UCSD-AML1 (cell line): ENCODE data around the gene P3H4.
"Not testable (repeated sequence)": the region's sequence is repeated elsewhere in the genome, so short reads cannot be mapped to it uniquely, and the experiment has no call there.

Experiments
- DNase-seq: peaks from one replicate; lab custom pipeline; 2025; ENCODE audit not compliant: unreplicated experiment; lab: John Stamatoyannopoulos, UW

P3H4 gene

GRCh38 chr17:41794540-41794975 is 17.2 kb downstream of the P3H4 start:
- DNase-seq, result no peak

DNA sequence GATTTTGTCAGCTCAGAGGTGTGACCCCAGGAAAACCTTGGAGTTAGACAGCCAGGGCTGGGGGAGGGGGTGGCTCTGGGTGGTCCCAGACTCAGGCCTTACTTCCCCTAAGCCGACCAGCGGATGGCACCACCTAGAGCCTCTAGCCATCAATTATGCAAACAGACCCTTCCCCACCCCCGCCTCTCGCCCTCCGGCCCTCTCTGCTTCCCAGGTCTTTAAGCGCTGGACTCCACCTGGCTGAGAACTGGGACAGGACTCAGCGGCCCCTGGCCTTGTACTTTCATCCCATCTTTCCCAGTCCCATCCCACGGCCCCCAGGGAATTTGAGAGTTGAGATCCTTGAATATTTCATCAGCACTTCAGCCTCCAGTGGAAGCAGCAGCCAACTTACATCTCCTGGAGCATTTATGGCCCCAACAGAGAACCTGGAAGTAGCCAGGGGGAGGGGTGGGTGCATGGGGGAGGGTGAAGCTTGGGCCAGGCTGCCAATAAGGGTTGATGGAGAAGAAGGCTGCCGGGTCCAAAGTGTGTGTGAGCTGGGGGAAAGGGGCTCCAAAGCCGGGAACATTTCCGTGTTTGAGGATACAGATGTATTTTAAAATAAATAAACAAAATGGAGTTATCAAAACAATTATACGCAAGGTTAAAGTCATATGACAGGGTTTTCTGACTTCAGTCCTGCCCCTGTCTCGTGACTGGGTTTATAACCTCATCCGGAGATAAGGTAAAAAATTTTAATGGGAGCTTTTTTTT is 17.8 kb downstream of the P3H4 start:
- no peak for DNase-seq

DNA sequence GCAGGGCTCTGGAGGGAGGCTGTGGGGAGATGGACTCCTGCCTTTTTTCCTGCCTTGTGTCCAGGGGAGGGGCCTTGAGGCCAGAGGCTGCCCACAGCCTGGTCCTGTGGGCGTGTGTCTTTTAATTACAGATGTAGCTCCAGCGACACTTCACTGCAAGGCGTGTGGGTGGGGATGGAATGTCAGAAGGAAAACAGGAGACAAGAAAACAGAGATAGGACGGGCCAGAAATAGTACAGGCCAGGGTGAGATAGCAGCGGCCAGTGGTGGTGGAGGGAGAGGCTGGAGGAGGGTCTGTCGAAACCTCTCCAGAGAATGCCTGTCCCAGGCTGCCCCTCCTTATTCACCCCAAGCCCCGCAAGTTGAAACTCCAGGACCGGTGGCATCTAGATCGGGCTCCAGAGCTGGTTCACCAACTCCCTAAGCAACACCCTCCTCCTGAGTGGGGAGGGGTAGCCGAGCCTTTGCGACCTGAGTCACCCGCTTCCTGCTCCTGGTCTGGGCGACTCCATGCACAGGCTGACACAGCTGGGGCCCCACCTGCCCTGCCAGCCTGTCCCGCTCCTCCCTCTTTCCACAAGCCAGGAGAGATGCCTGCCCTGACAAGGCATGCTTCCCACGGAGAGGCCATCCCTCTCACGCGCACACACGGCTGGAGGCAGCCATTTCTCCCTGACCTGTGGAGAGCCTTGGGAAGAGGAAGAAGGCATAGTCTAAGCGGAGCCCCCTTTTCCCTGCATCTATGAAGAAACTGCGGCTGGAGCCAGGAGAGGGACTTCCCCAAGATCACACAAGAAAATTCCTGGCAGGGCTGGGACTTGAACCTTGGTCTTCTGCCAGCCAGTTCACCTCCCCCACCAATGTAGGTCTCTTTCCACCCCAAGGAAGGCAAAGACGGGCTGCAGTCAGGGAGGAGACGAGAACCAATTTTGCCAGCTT is 18.6 kb downstream of the P3H4 start:
- DNase-seq, result peak; percentile 69

DNA sequence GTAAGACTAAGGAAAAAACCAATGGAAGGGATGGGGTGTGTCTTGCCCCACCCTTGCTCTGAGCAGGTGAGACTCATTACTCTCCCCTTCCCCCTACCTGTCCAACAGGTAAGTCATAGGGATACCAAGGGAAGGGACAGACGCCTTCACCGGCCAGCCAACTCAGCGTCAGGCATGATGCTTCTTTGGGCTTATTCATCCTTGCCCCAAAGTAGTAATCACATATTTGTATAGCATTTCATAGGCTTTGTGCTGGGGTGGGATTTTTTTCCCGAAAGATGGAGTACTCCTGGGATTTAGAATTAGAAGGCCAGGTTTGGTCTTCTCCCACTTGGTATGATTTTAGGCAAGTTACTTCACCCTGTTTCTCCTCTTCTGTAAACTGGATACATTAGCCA is 24.7 kb downstream of the P3H4 start:
- no peak for DNase-seq

DNA sequence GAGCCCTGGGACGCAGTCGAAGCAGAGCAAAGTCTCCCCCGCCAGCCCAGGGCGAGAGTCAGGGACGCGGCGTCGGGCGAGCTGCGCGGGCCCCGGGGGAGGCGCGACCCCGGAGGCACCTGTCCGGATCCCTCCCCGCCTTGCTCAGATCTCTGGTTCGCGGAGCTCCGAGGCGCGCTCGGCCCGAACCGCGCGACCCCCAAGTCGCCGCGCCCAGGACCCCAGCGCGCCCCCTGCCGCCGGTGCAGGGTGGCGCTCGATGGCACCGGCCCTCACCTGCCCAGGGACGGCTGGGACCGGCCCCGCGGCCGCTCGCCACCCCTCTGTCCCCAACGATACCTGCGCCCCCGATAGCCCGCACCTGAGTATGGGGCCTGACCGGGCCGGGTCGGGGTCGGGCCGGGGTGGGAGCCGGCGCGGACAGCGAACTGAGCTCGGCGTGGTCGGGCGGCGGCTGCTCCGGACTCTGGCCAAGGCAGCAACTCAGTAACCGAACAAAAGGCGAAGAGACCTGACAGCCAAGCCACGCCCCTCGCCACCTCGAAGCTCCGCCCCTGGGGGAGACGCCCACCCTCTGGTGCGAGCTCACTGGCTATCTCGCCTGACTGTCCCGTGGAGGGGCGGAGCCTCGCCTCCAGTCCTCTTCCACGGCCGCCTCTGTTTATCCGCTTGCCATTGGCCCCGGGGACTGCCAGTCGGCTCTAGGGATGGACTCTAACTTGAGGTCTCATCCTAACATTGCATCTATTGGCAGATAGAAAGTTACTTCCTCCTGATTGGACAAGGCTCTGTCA is 25.3 kb downstream of the P3H4 start, which contains the start of gene JUP:
TSS of gene JUP (minus strand) at position 485 of the 794 bp plus-strand sequence. CDS start 14,857 bp downstream, outside the sequence.
- peak; percentile 99 for DNase-seq

DNA sequence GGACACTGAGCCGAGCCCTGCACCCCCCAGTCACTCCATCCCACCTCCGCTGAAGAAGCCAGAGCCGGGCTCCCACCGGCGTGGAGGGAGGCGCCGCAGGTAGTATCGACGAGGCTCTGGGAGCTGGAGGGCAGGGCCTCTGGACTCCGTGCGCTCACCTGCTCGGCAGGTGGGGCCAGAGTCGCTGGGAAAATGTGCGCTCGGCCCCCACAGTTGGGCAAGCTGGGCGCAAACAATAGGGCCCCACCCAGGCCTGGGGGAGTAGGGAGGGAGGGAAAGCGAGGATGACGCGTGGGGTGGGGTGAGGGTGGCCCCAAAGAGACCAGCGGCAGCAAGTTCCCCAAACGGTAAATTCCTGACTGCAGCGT is 25.9 kb downstream of the P3H4 start:
- no peak for DNase-seq

GRCh38 chr17:41785091-41785858 is 26.5 kb downstream of the P3H4 start:
- peak; percentile 92 for DNase-seq

GRCh38 chr17:41784207-41784744 is 27.5 kb downstream of the P3H4 start:
- DNase-seq, result peak; percentile 83

- DNase-seq, result no peak
Measured at GRCh38 chr17:41782142-41782541, 29.6 kb downstream of the P3H4 start.

GRCh38 chr17:41781404-41782110 is 30.2 kb downstream of the P3H4 start:
- no peak for DNase-seq

DNA sequence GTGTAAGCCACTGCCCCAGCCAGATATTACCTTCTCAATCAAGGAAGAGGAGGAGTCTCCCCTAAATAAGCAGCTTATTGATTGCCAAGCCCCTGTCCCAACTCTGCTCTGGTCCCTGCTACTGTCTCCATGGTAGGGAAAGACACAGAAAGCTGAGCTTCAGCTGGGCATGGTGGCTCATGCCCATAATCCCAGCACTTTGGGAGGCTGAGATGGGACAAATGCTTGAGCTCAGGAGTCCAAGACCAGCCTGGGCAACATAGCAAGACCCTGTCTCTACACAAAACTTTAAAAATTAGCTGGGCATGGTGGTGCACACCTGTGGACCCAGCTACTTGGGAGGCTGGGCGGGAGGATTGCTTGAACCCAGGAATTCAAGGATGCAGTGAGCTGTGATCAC is 31.8 kb downstream of the P3H4 start:
- no peak for DNase-seq

DNA sequence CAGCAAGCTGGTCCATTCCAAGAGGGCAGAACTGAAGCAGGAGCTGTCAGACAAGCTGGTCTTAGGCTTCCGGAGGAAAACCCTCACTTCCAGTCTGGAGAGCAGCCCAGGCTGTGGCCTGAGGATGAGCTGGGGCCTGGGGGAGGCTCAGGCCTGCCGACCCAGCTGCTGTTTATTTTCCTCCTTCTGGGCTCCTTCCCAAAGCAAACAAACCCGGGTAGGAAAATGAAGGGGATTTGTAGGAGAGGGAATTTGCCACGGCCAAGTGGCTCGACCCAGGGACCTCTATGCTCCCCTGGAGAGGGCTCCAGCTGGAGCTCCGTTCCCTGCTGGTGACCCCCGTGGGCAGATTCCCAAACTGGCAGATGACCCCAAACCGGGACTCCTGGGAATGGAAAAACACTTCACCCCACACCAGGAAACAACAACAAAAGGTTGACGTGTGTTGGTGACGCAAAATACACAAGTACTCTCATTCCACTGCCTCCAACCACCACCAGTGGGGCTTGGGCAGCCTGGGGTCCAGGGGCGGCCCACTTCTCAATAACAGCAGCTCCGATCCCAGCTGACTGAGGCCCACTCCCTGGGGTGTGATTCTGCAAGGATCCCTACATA is 34.1 kb downstream of the P3H4 start:
- peak; percentile 80 for DNase-seq

DNA sequence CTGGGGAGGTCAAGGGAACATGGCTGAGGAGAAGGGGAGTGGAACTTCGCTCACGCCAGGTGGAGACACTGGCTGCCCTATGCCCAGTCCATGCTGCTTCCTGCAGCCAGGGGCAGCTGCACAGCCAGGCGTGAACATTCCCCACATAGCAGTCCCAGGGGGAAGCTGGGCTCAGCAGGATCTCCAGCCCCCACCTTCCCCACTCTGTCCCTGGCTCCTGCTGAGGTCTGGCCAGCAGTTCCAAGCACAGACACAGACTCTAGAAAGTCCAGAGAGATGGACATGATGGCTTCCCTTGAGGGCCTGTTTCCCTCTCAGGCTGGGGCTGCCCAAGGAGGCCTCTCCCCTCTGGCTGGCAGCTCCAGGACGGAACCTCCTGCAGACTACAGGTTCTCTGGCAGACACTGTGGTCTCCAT is 34.6 kb downstream of the P3H4 start:
- DNase-seq, result no peak

DNA sequence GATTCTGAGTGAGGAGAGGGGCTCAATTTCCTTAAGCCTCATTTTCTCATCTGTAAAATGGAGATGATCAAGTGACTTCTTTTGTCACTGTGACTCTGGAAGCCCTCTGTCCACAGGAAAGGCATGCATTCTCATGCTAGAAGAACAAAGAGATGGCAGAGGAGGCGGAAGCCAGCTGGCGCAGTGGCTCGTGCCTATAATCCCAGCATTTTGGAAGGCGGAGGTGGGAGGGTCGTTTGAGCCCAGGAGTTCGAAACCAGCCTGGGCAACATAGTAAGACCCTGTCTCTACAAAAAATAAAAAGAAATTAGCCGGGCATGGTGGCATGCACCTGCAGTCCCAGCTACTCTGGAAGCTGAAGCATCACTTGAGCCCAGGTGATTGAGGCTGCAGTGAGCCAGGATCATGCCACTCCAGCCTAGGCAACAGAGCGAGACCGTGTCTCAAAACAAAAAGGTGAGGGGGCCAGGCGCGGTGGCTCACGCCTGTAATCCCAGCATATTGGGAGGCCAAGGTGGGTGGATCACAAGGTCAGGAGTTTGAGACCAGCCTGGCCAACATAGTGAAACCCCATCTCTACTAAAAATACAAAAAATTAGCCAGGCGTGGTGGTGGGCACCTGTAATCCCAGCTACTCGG is 35.4 kb downstream of the P3H4 start:
- not testable (repeated sequence) for DNase-seq

- no peak for DNase-seq
Measured at GRCh38 chr17:41775394-41776226, 36.1 kb downstream of the P3H4 start.

DNA sequence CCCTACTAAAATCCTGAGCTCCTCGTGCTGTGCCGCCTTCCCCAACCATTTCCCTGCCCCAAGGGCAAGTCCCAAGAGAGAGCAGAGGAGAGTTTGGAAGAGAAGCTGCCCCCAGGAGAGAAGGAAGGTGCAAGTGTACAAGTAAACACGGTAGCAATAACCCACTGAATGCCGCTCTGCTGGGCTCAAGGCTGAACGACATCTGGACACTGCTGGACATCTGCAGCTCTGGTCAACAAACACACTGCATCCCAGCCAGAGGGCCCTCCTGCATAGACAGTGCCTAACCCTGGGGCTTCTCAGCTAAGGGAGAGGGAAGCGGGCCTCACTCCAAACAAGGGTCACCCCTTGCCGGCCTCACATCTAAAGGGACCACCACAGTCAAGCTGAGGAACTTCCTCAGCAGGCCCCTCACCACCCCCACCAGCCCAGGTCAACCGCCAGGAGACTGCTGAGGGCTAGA is 38.0 kb downstream of the P3H4 start:
- DNase-seq, result no peak

GRCh38 chr17:41773190-41773588 is 38.6 kb downstream of the P3H4 start:
- DNase-seq, result no peak
